Heart right ventricle (tissue), 16 donors: Measurements from ENCODE around the gene HACE1. TPM values are rescaled to one million over a fixed set of nuclear protein-coding genes. Genes with fewer than 3 reads are reported as not detected.

ENCODE experiments used
- ATAC-seq, 8 donors: fragments of 200-7000 bp; cut with Tn5 transposase; one replicate each; pipeline ENCODE4 v1.9.1; 2020; ENCODE audit warnings: mild to moderate bottlenecking in 8 of 8, moderate library complexity in 8 of 8, moderate number of reproducible peaks in 1 of 8
- DNase-seq, 2 donors: peaks; one replicate each; pipeline ENCODE4 v3.0.0-alpha.2; 2020
- H3K27ac ChIP-seq, 10 donors: fragments of 200-600 bp; sonication (generic) in 2 of 10; one replicate each; pipeline versions ENCODE4 v1.5.0 to v1.8.0; 2020 to 2022; ENCODE audit warnings: mild to moderate bottlenecking in 3 of 10
- H3K27me3 ChIP-seq, 7 donors: fragments of 200-600 bp; one replicate each; pipeline ENCODE4 v1.8.0; 2021 to 2022; ENCODE audit warnings: mild to moderate bottlenecking in 2 of 7
- H3K36me3 ChIP-seq, 9 donors: fragments of 200-600 bp; sonication (generic) in 1 of 9; one replicate each; pipeline versions ENCODE4 v1.5.0 to v1.8.0; 2020 to 2022; ENCODE audit warnings: mild to moderate bottlenecking in 2 of 9
- H3K4me1 ChIP-seq, 9 donors: fragments of 200-600 bp; sonication (generic) in 1 of 9; one replicate each; pipeline versions ENCODE4 v1.5.0 to v1.8.0; 2020 to 2022; ENCODE audit warnings: mild to moderate bottlenecking in 4 of 9
- H3K4me3 ChIP-seq, 10 donors: fragments of 200-600 bp; sonication (generic) in 2 of 10; one replicate each; pipeline versions ENCODE4 v1.5.0 to v1.8.0; 2020 to 2022; ENCODE audit warnings: mild to moderate bottlenecking in 7 of 10, moderate library complexity in 2 of 10
- H3K9me3 ChIP-seq, 11 donors: fragments of 200-600 bp in 10 of 11; sonication (generic) in 2 of 11; one replicate each; pipeline versions ENCODE4 v1.5.0 to v1.8.0; 2013 to 2022; ENCODE audit warnings: mild to moderate bottlenecking in 2 of 11, control low read depth in 1 of 11, moderate library complexity in 1 of 11
- WGBS, 2 donors: extraction: QIAGEN DNeasy Blood & Tissue Kit; methylation state at CpG; one replicate each; pipeline ENCODE4 v1.1.7; 2013; ENCODE audit warnings: inconsistent platforms in 1 of 2; 5-methylcytosine and 5-hydroxymethylcytosine counted together
- intact Hi-C, 10 donors: fragments of 100-400 bp; cut with DNase I; formaldehyde crosslinking; loops; one replicate each; pipeline versions ENCODE4 v1.11.1 to v1.14.2; 2022
- polyA plus RNA-seq, 2 donors: library from polyadenylated mRNA; stranded (reverse); fragments of 200-250 nt; gene quantifications; one replicate each; pipeline ENCODE4 v1.2.3, GENCODE V29; 2013
- total RNA-seq, 10 donors: library from RNA; stranded (reverse); fragmentation: NEBNext Ultra II Directional in 3 of 10; extraction: Animal tissue kit (Norgen Biotek cat#: 25700) in 3 of 10; gene quantifications; one replicate each; pipeline versions ENCODE4 v1.2.1 to v1.2.4, GENCODE V29; 2021 to 2023
- TF ChIP-seq, protein P1 (sequence below), 9 donors: fragments of 200-600 bp; sonication (generic) in 2 of 9; IDR thresholded peaks; one replicate each; pipeline versions ENCODE4 v1.5.0 to v1.8.0; 2021 to 2022; ENCODE audit warnings: antibody characterized with exemption in 9 of 9, mild to moderate bottlenecking in 5 of 9, moderate library complexity in 1 of 9
- donor health status: Arrhythmogenic right ventricular cardiomyopathy.
- donor health status: ischemic (EF 13 %, LVEDD 7.1; RV severe dilation, severe dysfunction).
- donor health status: healthy with polysubstance abuse.
- donor health status: DM: no; HTN: yes; CAD: no.
- donor health status: DM: no; HTN: no; CAD: no.
- donor health status: ischemic (EF 25% LVEDD 6.9; RV normal size, moderate dysfunction).
- donor health status: ischemic (EF 25% LVEDD 5.7; RV mildly dilated, moderate dysfunction).
- donor health status: healthy.
- donor health status: DM: yes; HTN: yes; CAD: no.
- donor health status: Ischemic cardiomyopathy.
- donor health status: ischemic (EF 35%, LVEDD 5.7; RV mildly dilated, moderate dysfunction).
- donor health status: nonischemic (EF 11% LVEDD 7.7; RV severe dilation, severe dysfunction).
- donor health status: DM: yes; HTN: yes; CAD: no.
- donor health status: PGD.
- donor health status: ischemic (EF 29% LVEDD 5.4; RV normal size, mild dysfunction).
- donor health status: nonischemic (EF 23%, LVEDD 6.1; RV moderate dilation, normal function).

HACE1 gene
- total and polyA plus RNA-seq, 12 donors: 3.7 to 9.5 (median 7.1) TPM

DNA sequence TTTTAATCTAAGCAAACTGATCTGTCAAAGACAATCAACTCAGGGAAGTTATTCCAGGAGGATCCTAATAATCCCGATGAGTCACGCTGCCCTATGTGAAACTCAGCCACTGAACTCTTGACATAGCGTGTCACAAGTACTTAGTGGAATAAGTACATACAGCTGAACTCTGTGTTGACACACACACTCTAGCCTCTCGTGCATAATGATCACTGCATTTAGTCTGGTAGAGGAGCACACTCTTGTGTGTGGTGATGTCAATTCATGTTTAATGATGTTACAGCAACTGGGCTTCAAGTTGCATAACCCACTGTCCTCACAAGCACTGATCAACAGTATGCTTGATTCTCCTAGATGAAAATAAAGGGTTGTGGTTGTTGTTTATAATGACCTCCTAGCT lies 148.3 kb downstream of the HACE1 start:
- no peaks in the 10 kb centered on the region for H3K36me3 ChIP-seq
- no peaks in the 10 kb centered on the region for H3K27me3 ChIP-seq
- TF ChIP-seq, protein P1, sequence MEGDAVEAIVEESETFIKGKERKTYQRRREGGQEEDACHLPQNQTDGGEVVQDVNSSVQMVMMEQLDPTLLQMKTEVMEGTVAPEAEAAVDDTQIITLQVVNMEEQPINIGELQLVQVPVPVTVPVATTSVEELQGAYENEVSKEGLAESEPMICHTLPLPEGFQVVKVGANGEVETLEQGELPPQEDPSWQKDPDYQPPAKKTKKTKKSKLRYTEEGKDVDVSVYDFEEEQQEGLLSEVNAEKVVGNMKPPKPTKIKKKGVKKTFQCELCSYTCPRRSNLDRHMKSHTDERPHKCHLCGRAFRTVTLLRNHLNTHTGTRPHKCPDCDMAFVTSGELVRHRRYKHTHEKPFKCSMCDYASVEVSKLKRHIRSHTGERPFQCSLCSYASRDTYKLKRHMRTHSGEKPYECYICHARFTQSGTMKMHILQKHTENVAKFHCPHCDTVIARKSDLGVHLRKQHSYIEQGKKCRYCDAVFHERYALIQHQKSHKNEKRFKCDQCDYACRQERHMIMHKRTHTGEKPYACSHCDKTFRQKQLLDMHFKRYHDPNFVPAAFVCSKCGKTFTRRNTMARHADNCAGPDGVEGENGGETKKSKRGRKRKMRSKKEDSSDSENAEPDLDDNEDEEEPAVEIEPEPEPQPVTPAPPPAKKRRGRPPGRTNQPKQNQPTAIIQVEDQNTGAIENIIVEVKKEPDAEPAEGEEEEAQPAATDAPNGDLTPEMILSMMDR (IDR thresholded peaks at IDR 0.05): no peak
- no peak for ATAC-seq
- no peak overlapping the region for H3K27ac ChIP-seq
- no peak overlapping the region for H3K4me3 ChIP-seq
- intact Hi-C loops: no loop called here
- 78 to 80% methylated on average over 4 of the region's 4 CpGs for whole genome bisulfite sequencing, 2 donors
- peaks cover 0 to 10% (median 0%) of the 10 kb centered on the region in 11 donors for H3K9me3 ChIP-seq
- no peaks in the 10 kb centered on the region for H3K4me1 ChIP-seq
- DNase-seq: no peak

DNA sequence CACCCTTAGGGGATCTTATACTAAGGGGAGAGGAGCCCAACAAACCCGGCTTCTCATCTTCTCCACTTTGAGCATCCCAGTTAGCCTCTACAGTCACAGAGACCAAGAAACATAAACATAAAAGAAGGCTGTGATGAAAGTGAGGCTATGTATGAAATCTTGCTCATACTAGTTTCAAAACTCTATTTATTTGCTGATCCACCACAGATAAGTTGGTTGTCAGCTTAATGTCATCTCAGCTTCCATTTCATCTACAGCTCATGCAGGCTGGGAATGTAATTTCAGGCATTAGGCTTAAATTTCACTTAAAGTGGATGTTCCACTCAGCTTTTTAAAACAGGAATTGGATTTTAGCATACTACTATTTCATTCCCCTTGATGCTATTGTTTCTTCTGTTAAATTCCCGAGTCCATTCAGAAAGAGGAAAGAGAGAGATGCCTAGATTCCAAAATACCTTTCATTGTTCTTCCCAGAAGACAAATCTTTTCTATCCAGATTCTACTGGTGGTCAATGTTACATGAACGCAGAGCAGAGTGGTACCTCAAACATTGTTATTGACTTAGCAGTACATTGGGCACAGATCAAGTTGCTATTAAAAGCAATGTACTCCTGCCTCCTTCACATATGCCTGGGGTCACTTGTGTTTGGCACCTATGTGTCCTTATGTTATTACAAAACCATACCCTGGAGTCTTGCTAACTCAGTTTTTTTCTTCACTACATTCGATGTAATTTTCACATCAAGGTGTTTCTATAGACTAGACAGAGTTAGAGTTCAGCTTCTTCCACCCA lies 149.0 kb downstream of the HACE1 start:
- WGBS, 2 donors: 88 to 89% methylated on average over 4 of the region's 4 CpGs
- intact Hi-C loops: no loop called here
- H3K9me3 ChIP-seq: peaks cover 0 to 10% (median 0%) of the 10 kb centered on the region in 11 donors

DNA sequence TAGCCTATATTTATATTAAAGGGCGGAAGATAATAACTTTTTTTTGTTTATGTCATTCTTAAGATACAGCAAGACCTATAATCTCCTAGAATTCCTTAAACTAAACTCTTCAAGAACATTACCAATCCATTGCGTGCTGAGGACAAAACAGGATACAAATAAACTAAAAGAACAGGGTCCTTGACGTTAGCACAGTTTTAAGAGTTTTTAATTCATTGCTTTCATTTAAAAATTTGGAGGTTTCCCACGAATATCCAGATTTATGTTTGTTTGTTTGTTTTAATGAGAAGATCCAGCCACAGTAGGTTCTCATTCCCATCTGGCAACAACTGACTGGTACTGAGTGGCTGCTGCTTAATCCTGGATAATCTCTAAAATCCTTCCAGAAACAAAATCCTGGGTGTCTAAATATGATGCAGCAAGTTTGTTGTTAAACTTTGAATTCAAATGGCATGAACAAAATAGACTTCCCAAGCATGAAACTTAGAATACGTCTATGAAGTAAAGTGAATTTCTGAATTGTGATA lies 153.7 kb downstream of the HACE1 start:
- Histone ChIP-seq H3K4me1 (peaks cover 0 to 24% (median 7%) of the 10 kb centered on the region in 9 donors), H3K36me3 (no peaks in the 10 kb centered on the region), H3K4me3 (no peak overlapping the region), H3K27ac (peak overlapping the region; percentile 27 to 78 (median 58)), H3K9me3 (peaks cover 0 to 3% (median 0%) of the 10 kb centered on the region in 11 donors), H3K27me3 (no peaks in the 10 kb centered on the region)
- 86 to 90% methylated on average over 5 of the region's 5 CpGs for WGBS, 2 donors
- TF ChIP-seq, protein P1 (IDR thresholded peaks at IDR 0.05): no peak
- no peak for ATAC-seq
- DNase-seq: no peak
- intact Hi-C loops: loop anchor here in 2 of 10 donors (5.0 to 10.0 kb wide), 2 partner anchors 64 to 71 kb away; no protein-coding TSS in a partner anchor

More for the DNA sequence above, 149.0 kb downstream of the HACE1 start:
- no peak overlapping the region for H3K4me3 ChIP-seq
- H3K36me3 ChIP-seq: no peaks in the 10 kb centered on the region
- ATAC-seq (no peak), DNase-seq (no peak)
- no peak overlapping the region for H3K27ac ChIP-seq
- no peaks in the 10 kb centered on the region for H3K27me3 ChIP-seq
- peaks cover 0 to 6% (median 0%) of the 10 kb centered on the region in 9 donors for H3K4me1 ChIP-seq
- TF ChIP-seq, protein P1 (IDR thresholded peaks at IDR 0.05): no peak

DNA sequence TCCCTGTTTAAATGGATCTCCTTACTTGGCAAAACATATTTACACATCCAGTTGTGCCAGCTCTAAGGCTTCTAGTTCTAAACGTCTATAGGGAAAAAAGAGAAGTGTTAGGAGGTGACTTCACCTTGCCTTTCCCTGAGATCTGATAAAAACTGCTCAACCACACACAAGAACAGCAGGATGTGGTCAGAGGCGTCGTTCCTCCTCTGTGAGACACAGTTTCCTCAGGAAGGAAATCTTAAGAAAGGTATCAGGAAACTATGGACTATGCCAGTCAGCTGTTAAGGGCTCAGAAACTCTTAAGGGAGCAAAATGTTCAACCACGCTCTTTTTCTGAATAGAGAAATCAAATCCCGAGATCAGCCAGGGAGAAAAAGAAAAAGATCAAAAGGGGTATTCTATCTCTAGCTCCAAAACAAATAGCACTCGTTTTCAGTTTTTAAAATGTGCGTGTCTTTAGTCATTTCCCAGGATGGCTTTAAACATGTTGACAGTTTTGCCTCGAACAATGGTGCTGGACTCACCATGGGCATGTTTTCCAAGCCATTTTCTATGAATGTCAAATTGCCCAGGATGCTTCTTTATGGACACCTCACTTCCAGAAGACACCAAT lies 154.5 kb downstream of the HACE1 start:
- TF ChIP-seq, protein P1 (IDR thresholded peaks at IDR 0.05): no peak
- 43 to 53% methylated on average over 8 of the region's 8 CpGs for WGBS, 2 donors
- intact Hi-C loops: loop anchor here in 2 of 10 donors (5.0 to 10.0 kb wide), 2 partner anchors 63 to 70 kb away; no protein-coding TSS in a partner anchor
- peaks cover 0 to 24% (median 7%) of the 10 kb centered on the region in 9 donors for H3K4me1 ChIP-seq
- no peaks in the 10 kb centered on the region for H3K36me3 ChIP-seq
- peak overlapping the region; percentile 27 to 78 (median 58) for H3K27ac ChIP-seq
- peak in 7 of 8 donors; percentile 57 to 93 (median 85) for ATAC-seq
- H3K9me3 ChIP-seq: peaks cover 0 to 3% (median 0%) of the 10 kb centered on the region in 11 donors
- H3K27me3 ChIP-seq: no peaks in the 10 kb centered on the region
- H3K4me3 ChIP-seq: no peak overlapping the region
- peak in 1 of 2 donors; percentile 15 for DNase-seq
